Colonic mucosa (tissue), 4 donors: Measurements from ENCODE around the gene ACVR2B. TPM values are rescaled to one million over a fixed set of nuclear protein-coding genes. Genes with fewer than 3 reads are reported as not detected.

ENCODE experiments used
- DNase-seq: peaks from one replicate; pipeline ENCODE4 v3.0.0-alpha.2; 2020
- H3K27ac ChIP-seq: fragments of 200-600 bp; one replicate; pipeline ENCODE4 v1.8.0; 2021
- H3K27me3 ChIP-seq: fragments of 200-600 bp; one replicate; pipeline ENCODE4 v1.8.0; 2021
- H3K36me3 ChIP-seq: fragments of 200-600 bp; one replicate; pipeline ENCODE4 v1.8.0; 2021
- H3K4me1 ChIP-seq: fragments of 200-600 bp; one replicate; pipeline ENCODE4 v1.8.0; 2021; ENCODE audit warnings: mild to moderate bottlenecking
- H3K4me3 ChIP-seq: fragments of 200-600 bp; one replicate; pipeline ENCODE4 v1.8.0; 2021
- H3K9ac ChIP-seq, 2 donors: one replicate each; pipeline ENCODE4 v1.7.0; 2013; ENCODE audit warnings: control low read depth in 2 of 2, low read depth in 2 of 2, low read length in 2 of 2
- H3K9me3 ChIP-seq: fragments of 200-600 bp; one replicate; pipeline ENCODE4 v1.8.0; 2021
- intact Hi-C: fragments of 100-400 bp; cut with DNase I; formaldehyde crosslinking; loops from one replicate; pipeline ENCODE4 v1.14.1; 2022
- total RNA-seq, 2 donors: library from RNA; stranded (reverse); fragmentation: NEBNext Ultra II Directional in 1 of 2; extraction: Animal tissue kit (Norgen Biotek cat#: 25700) in 1 of 2; gene quantifications; one replicate each; pipeline ENCODE4 v1.2.1, GENCODE V29; 2021
- TF ChIP-seq, protein P1 (sequence below): fragments of 200-600 bp; IDR thresholded peaks from one replicate; pipeline ENCODE4 v1.8.0; 2022; ENCODE audit warnings: antibody characterized with exemption, mild to moderate bottlenecking
- donor health status: healthy.
- donor health status: DM: no; HTN: no; CAD: no.
- donor health status: DM: no; HTN: no; CAD: no.

The ACVR2B gene
- total RNA-seq, 2 donors from 2014 or later = 5.4 to 6.4 TPM

DNA sequence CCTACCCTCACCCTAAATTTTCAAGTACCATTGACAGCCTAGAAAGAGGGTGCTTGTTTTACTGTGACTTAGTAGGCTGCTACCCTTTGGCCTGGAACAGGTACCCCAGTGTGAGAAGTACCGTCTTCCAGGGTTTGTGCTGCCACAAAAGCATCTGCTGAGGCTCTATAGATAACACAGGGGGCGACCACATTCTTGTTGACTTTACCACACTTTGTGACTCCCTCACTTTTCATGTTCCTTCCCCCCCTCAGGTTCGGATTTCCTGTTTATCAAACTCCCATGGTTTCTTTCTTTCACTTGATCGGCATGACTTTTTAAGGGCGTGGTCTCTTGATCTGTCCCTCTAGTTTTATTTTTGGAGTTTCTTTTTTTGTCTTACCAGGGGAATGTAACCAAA is 66.0 kb downstream of the ACVR2B start:
- TF ChIP-seq, protein P1, sequence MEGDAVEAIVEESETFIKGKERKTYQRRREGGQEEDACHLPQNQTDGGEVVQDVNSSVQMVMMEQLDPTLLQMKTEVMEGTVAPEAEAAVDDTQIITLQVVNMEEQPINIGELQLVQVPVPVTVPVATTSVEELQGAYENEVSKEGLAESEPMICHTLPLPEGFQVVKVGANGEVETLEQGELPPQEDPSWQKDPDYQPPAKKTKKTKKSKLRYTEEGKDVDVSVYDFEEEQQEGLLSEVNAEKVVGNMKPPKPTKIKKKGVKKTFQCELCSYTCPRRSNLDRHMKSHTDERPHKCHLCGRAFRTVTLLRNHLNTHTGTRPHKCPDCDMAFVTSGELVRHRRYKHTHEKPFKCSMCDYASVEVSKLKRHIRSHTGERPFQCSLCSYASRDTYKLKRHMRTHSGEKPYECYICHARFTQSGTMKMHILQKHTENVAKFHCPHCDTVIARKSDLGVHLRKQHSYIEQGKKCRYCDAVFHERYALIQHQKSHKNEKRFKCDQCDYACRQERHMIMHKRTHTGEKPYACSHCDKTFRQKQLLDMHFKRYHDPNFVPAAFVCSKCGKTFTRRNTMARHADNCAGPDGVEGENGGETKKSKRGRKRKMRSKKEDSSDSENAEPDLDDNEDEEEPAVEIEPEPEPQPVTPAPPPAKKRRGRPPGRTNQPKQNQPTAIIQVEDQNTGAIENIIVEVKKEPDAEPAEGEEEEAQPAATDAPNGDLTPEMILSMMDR = no peak

DNA sequence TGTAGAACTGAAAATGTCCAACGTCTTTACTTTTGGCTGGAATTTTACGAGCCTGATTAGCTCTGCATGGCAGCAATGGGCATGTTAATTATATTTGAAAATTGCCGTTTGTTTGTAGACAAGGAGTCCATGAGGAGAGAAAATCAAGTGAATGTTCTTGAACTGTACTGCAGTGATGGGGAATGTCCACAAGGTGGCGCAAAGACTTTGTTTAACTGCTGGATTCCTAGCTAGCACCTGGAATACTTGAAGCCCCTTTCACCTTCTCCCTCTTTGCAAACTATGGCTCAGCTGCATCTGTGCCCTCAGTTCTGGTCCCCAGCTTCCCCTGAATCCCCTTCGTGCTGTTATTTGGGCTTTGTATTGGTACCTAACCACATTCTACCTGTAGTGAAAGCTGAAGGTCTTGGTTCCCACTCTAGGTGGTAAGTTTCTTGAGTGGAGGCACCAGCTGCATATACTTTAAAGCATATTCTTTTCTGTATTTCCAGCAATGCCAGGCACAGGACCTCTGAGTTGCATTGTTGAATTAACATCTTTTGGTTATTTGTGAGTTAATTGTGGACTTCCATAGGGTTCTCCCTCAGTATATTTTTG is 67.8 kb downstream of the ACVR2B start:
- no peaks in the 10 kb centered on the region for H3K27me3 ChIP-seq
- H3K36me3 ChIP-seq = no peaks in the 10 kb centered on the region
- H3K27ac ChIP-seq = no peak overlapping the region
- no peaks in the 10 kb centered on the region for H3K9me3 ChIP-seq
- H3K4me1 ChIP-seq = no peaks in the 10 kb centered on the region
- intact Hi-C loops = loop anchor here (5.0 kb wide), 1 partner anchor 136 kb away; no protein-coding TSS in a partner anchor
- H3K4me3 ChIP-seq = no peak overlapping the region
- DNase-seq = peak; percentile 69
- TF ChIP-seq, protein P1 = peak; percentile 88
- H3K9ac ChIP-seq = no peak overlapping the region

More for the DNA sequence above, 66.0 kb downstream of the ACVR2B start:
- Histone ChIP-seq H3K4me1 (no peaks in the 10 kb centered on the region), H3K27ac (no peak overlapping the region), H3K9ac (no peak overlapping the region), H3K4me3 (no peak overlapping the region), H3K27me3 (no peaks in the 10 kb centered on the region), H3K9me3 (no peaks in the 10 kb centered on the region), H3K36me3 (no peaks in the 10 kb centered on the region)
- intact Hi-C loops = loop anchor here (5.0 kb wide), 1 partner anchor 138 kb away; no protein-coding TSS in a partner anchor
- no peak for DNase-seq

DNA sequence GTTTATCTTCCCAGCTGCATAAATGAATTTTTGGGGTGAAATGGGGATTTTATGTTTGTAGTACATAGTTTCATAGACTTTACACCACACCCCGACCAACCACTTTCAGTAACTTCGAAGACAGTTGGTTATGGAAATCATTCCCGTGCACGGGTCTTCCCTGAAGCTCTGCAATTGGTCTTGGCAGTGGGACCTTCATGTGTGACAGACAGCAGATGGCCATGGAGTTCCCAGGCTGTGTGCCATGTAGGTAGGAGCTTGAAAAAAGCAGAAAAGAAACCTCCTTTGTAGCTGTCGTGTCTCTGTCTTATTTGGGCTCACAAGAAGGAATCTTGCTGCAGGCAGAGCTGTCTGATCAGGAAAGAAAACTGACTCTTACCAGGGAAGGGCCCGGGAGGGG is 68.3 kb downstream of the ACVR2B start:
- no peaks in the 10 kb centered on the region for H3K9me3 ChIP-seq
- H3K9ac ChIP-seq = no peak overlapping the region
- H3K27me3 ChIP-seq = no peaks in the 10 kb centered on the region
- TF ChIP-seq, protein P1 = no peak
- no peak overlapping the region for H3K27ac ChIP-seq
- H3K4me1 ChIP-seq = no peaks in the 10 kb centered on the region
- H3K36me3 ChIP-seq = no peaks in the 10 kb centered on the region
- intact Hi-C loops = loop anchor here (5.0 kb wide), 1 partner anchor 135 kb away; no protein-coding TSS in a partner anchor
- no peak for DNase-seq
- H3K4me3 ChIP-seq = no peak overlapping the region

DNA sequence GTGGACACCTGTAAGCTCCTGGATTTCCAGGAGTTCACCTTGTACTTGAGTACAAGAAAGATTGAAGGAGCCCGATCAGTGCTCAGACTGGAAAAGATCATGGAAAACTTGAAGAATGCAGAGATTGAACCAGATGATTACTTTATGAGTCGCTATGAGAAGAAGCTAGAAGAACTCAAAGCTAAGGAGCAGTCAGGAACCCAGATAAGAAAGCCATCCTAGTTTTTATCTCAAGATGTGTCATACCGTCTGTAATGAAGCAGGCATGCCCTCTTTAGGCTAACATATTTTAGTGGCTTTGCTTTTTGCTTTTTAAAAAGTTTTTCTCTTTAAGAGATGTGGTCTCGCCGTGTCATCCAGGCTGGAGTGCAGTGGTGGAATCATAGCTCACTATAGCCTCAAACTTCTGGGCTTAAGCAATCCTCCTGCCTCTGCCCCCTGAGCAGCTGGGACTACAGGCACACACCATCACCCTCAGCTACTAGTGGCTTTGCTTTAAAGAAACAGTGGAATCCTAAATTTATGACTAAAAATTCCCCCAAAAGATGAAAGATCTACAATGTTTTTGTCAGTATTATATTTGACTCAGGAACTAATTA is 70.5 kb downstream of the ACVR2B start:
- no peak overlapping the region for H3K4me3 ChIP-seq
- intact Hi-C loops = loop anchor here (5.0 kb wide), 1 partner anchor 133 kb away; no protein-coding TSS in a partner anchor

DNA sequence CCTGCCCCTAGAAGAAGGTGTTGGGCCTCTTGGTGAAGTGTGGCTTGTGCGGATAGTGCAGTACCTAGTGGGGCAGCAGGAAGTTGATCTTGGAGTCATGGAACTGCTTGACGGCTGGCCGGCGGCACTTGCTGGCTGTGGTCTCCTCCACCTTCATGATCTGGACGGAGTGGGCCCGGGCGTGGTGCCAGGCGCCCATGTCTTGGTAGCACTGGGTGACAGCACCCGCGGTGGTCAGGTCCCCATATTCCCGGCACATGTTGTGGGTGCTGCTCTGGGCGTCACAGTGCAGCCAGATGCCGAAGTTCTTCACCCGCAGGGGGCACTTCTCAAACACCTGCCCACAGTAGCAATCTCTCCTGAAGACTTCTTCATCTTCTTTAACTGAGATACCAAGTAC is 73.1 kb downstream of the ACVR2B start:
- no peak for DNase-seq
- Histone ChIP-seq H3K9ac (no peak overlapping the region), H3K4me1 (no peaks in the 10 kb centered on the region), H3K9me3 (no peaks in the 10 kb centered on the region), H3K36me3 (no peaks in the 10 kb centered on the region), H3K27me3 (no peaks in the 10 kb centered on the region), H3K4me3 (no peak overlapping the region), H3K27ac (no peak overlapping the region)
- TF ChIP-seq, protein P1 = no peak
- intact Hi-C loops = no loop called here

More for the DNA sequence above, 70.5 kb downstream of the ACVR2B start:
- TF ChIP-seq, protein P1 = no peak
- Histone ChIP-seq H3K9ac (no peak overlapping the region), H3K27me3 (no peaks in the 10 kb centered on the region), H3K27ac (no peak overlapping the region), H3K36me3 (no peaks in the 10 kb centered on the region), H3K4me1 (no peaks in the 10 kb centered on the region), H3K9me3 (no peaks in the 10 kb centered on the region)
- DNase-seq = no peak
